NCI-H526 (cell line): ENCODE data around the gene GUCD1.
A peak's percentile ranks its signal among the peaks of the same experiment; 100 is the strongest.
"Not testable (repeated sequence)": the region's sequence is repeated elsewhere in the genome, so short reads cannot be mapped to it uniquely, and the experiment has no call there.

Source experiments
- DNase-seq, 2 experiments: peaks; one replicate each; lab custom pipeline; 2025; lab: John Stamatoyannopoulos, UW

Gene GUCD1

GRCh38 chr22:24565077-24565476, 10.1 kb upstream of the GUCD1 start:
- DNase-seq, result no peak

DNA sequence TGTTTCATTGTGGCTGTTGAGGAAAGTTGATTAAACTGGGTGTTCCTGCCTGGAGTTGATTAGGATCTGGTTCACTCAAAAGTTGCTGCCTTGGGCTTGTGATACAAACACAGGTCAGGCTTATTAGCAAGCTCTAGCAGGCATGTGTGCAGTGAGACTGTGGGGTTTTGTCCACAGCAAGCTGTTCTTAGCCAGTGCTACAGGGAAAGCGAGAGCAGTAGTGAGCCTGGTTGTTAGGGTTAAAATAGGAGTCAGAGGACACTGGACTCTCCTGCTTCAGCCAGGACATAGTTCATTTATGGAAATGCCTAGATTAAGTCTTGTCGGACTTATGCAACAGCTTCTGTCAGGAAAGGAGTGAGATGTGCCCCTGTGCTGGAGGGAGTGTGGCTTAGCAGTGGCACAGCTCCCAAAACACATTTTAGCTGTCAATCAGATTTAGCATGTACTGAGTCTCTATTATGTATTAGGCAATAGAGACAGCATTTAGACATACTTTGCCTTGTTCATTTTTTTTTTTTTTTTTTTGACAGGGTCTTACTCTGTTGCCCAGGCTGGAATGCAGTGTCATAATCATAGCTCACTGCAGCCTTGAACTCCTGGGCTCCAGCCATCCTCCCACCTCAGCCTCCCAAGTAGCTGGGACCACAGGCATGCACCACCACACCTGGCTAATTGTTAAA, 9.6 kb upstream of the GUCD1 start:
- no peak for DNase-seq

DNA sequence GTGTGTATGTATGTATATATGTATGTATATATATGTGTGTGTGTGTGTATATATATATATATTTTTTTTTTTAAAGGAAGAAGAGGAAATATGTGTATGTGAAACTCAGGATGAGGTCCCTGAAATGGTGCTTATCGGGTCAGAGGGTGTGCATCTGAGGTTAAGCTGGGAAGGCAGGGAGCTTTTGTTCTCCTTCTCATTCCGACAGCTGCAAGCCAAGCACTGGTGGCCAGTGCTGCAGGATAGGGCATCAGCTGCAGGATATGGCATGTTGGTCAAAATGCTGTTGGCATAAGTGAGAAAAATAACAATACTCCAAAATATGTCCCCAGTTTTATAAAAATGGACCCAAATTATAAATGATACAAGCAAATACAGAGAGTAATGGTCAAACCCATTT, 8.3 kb upstream of the GUCD1 start:
- DNase-seq, result no peak

DNA sequence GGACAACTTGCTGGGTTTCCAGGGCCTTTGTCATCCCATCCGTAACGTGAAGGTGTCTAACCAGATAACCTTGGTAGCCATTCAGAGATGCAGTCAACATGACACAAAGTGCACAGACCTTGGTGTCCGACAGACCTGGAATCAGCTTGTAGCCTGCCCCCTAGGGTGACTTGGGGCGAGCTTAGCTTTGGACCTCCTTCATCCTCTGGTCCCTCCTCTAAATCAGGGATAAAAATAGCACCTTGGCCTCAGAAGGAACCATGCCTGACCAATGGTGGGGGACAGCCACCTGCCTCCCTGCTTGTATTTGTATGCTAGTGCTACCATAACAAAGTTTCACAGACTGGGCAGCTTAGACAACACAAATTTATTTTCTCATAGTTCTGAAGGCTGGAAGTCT, 4.5 kb upstream of the GUCD1 start:
- DNase-seq, result no peak

DNA sequence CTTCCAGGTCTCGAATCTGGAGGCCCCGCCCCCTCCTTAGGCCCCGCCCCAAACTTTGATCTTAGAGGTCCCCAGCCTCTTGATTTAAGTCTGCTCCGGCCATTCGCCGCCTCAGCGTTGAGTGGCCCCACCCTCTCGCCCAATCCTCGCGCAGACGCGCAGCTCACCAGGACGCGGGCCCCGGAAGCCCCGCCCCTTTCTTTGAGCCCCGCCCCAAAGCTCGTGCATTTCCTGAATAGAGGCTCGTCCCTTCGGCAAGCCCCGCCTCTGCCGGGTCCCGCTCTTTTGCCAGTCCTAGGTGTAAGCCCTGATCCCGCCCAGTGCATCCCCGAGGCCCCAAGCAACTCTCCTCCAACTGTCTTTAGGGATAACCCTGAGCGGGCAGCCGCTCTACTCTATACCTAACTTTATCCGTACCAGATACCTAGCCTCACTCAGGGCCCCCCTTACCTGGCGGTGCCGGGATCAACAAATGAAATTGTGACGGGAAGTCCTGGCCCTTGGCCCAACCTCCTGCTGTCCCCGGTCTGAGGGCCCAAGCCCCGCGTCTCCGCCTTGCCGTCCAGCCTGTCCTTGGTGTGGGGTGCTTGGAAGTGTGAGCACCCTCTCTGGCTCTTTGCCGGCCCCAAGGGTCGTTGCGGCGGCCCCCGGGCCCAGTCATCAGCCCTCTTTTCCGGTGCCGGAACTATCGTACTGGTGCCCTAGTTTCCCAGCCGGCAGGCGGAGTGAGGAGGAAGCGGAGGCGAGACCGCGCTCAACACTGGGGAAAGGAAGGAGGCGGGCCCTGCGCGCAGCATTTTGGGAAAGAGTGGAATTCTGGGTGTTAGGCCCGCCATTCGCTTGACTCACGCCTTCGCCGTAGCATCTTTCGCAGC, 464 bp upstream of the GUCD1 start, which contains the start of gene SNRPD3:
SNRPD3 (plus strand) TSS at position 835 of the 875 bp plus-strand sequence. CDS start 1,676 bp downstream, outside the sequence.
- peak; percentile 92 to 97 for DNase-seq

DNA sequence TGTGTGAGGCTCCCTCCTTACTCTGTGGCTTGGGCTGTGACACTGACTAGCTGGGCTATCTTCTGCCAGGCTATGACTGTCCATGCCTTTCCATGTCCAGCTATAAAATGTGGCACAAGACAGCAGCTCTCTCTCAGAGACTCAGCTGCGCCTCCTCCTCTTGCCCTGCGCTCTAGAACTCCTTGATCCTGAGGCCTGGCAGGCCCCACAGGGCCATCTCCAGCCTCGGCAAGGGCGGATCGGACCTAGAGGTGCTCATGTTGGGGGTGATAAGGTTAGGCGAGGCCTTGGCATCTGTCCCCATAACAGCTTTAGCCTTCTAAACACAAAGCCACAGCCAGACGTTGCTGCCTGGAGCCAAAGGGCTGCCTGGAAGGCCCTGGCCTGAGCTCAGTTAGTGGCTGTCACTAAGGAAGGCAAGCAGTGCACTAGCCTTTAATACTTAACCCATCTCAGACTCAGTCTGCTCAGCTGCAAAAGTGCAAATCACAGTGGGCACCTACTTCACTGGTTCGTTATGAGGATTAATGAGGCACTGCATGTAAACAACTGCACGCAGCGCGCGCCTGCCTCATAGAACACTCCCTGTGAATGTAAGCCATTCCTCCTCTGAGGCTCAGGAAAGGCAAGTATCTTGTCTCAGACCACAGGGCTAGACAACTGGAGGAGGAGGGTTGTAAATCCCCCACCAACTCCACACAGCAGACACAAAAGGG, 1.2 kb downstream of the GUCD1 start:
- no peak for DNase-seq

- DNase-seq, result peak; percentile 53 to 65
Observed at GRCh38 chr22:24552503-24553286, 2.2 kb downstream of the GUCD1 start.

GRCh38 chr22:24550902-24551435, 4.0 kb downstream of the GUCD1 start:
- no peak for DNase-seq

DNA sequence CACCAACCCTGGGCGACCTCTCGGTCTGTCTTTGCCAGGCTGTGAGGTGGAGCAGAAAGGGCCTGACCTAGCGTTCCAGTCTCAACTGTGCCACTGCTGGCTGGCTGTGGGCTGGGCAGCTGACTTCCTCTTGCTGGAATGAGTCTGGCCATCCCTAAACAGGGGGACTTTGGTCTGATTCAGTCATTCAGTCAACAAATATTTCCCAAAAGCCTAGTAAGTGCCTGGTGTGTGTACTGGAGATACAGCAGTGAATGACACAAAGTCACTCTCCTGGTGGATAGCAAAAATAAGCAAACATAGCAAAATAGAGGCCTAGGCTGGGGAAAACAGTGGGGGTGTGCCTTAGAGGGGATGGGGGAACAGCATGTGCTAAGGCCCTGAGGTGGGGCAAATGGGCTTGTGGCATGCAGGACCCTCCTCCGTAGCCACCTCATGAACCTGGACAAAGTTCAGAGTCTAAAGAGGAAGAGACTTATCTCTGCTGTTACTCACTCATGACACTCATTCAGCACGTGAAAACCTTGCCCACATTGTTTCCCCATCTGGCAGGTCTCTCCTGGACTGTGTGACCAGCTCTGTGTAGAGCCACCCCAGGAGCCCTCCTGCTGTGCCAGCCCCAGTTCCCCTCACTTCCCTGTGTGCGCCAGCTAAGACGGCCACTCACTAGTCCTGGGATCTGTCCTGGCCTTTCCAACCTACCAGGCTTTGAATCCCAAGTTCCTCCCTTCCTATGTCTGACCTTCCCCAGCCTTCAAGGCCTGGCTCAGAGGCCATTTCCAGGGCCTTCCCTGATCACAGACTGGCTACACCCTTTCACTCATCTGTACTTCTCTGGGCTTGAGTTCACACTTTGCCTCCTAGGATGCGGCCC, 4.7 kb downstream of the GUCD1 start:
- no peak for DNase-seq

DNA sequence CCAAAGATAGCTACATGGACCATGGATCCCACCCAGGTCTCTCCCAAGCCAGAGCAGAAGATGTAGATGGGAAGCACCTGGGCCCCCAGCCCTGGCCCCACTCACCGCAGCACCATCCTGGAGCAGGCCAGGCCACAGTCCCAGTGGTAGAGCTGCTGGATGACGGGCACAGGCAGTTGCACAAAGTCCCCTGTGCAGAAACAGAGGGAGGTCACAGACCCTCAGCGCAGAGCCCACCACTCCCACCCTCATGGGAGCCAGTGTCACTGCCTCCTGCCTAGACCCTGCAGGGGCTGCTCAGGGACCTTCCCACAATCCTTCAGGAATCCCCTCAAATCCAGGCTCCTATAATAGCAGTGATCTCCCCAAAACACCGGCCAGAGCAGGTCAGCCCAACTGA, 6.1 kb downstream of the GUCD1 start:
- no peak for DNase-seq

GRCh38 chr22:24543679-24544243, 11.2 kb downstream of the GUCD1 start:
- DNase-seq, result no peak

DNA sequence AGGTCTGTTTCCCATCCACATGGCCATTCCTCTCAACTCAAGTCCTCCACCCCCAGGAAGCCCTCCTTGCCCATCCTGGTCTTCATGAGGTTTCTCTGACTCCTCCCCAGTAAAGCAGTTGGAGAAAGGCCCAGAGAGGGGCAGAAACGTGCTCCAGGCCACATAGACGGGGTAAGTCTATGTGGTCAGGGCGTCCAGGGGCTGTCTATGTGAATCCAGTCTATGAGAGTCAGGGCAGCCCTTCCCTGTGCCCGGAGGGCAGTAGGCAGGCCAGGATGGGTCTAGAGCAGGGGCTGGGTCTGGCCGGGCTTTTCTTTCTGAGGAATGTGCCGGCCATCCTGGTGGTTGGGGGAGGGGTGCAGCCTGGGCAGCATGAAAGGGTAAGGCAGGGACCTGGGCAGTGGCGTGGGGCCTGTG, 11.7 kb downstream of the GUCD1 start:
- DNase-seq, result no peak

- no peak for DNase-seq
Observed at GRCh38 chr22:24542641-24543040, 12.3 kb downstream of the GUCD1 start.

- no peak for DNase-seq
Observed at GRCh38 chr22:24541681-24542515, 13.0 kb downstream of the GUCD1 start.

GRCh38 chr22:24540470-24540869, 14.5 kb downstream of the GUCD1 start:
- DNase-seq, result no peak

DNA sequence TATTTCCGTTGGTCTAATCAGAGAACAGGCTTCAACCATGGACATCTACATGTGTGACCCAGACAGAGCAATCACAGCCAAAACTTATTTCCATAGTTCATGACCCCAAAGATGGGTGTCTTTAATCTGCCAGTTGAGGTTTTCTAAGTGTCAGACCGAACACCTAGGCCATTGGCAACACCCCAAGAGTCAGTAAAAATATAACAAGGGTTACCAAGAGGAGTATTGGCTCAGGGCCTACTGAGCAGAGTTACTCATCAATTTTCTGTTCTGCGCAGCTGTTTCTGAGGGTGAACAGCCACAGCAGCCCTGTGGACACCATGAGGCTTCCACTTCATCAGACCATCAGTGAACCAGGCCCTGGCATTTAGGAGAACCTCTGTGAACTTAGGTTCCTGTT, 18.8 kb downstream of the GUCD1 start:
- no peak for DNase-seq

GRCh38 chr22:24535348-24535747, 19.6 kb downstream of the GUCD1 start:
- no peak for DNase-seq

GRCh38 chr22:24532075-24532474, 22.9 kb downstream of the GUCD1 start:
- no peak for DNase-seq

GRCh38 chr22:24530968-24531367, 24.0 kb downstream of the GUCD1 start:
- DNase-seq, result not testable (repeated sequence)
